DMS153 treated with DMSO at 0.1 percent for 48 hours (cell line): ENCODE measurements around the gene DNASE1L1.
A peak's percentile ranks its signal among the peaks of the same experiment; 100 is the strongest.

Experiments used
- DNase-seq: peaks from one replicate; lab custom pipeline; 2025; ENCODE audit not compliant: unreplicated experiment; lab: John Stamatoyannopoulos, UW

The DNASE1L1 gene

GRCh38 chrX:154369449-154370299, 39.4 kb downstream of the DNASE1L1 start:
- peak; percentile 9 for DNase-seq

- DNase-seq, result peak; percentile 9
Observed at GRCh38 chrX:154368630-154369448, 40.2 kb downstream of the DNASE1L1 start.

- no peak for DNase-seq
Observed at GRCh38 chrX:154367474-154368308, 41.4 kb downstream of the DNASE1L1 start.

GRCh38 chrX:154366666-154367055, 42.4 kb downstream of the DNASE1L1 start:
- no peak for DNase-seq

GRCh38 chrX:154365997-154366665, 42.9 kb downstream of the DNASE1L1 start:
- no peak for DNase-seq

- DNase-seq, result no peak
Observed at GRCh38 chrX:154365052-154365600, 43.9 kb downstream of the DNASE1L1 start.

- no peak for DNase-seq
Observed at GRCh38 chrX:154363706-154364439, 45.2 kb downstream of the DNASE1L1 start.

GRCh38 chrX:154362085-154362742, 46.8 kb downstream of the DNASE1L1 start:
- no peak for DNase-seq

GRCh38 chrX:154360155-154360713, 48.8 kb downstream of the DNASE1L1 start:
- DNase-seq, result no peak

GRCh38 chrX:154359362-154360154, 49.5 kb downstream of the DNASE1L1 start:
- DNase-seq, result no peak

- no peak for DNase-seq
Observed at GRCh38 chrX:154358829-154359228, 50.2 kb downstream of the DNASE1L1 start.

GRCh38 chrX:154358011-154358410, 51.0 kb downstream of the DNASE1L1 start:
- DNase-seq, result no peak

GRCh38 chrX:154357205-154357604, 51.8 kb downstream of the DNASE1L1 start:
- no peak for DNase-seq

GRCh38 chrX:154356596-154356995, 52.5 kb downstream of the DNASE1L1 start:
- no peak for DNase-seq

GRCh38 chrX:154355776-154356140, 53.3 kb downstream of the DNASE1L1 start:
- no peak for DNase-seq

- DNase-seq, result no peak
Observed at GRCh38 chrX:154355094-154355775, 53.8 kb downstream of the DNASE1L1 start.

GRCh38 chrX:154354516-154354915, 54.5 kb downstream of the DNASE1L1 start:
- no peak for DNase-seq
